ENCODE data around the gene PLPP2.

DNA sequence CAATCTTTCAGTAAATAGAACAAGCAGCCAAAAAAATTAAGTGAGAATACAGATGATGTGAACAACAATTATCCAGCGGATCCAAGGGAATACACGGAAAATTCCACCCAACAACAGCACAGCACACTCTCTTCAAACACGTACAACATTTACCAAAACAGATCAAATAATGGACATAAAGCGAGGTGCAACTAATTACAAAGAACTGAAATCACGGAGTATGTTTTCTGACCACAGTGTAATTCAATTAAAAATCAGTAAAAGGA is 27.2 kb upstream of the PLPP2 start:
- TF ChIP-seq CTCF (IDR thresholded peaks at IDR 0.05; ENCODE audit: low read length) (no peak), EZH2 (optimal IDR thresholded peaks at IDR 0.05; ENCODE audit: low read depth, low read length) (no peak)
